ENCODE measurements around the gene TOE1.

- TF ChIP-seq POLR2A (IDR thresholded peaks at IDR 0.05) (no peak), CTCF (IDR thresholded peaks at IDR 0.05) (no peak)
These were observed 18.5 kb upstream of the TOE1 start for GRCh38 chr1:45321444-45321843.
